GM21529 (cell line): ENCODE measurements around the gene UGGT2.
"Not testable (repeated sequence)": the region's sequence is repeated elsewhere in the genome, so short reads cannot be mapped to it uniquely, and the experiment has no call there.

ENCODE experiments used
- ATAC-seq: cut with Tn5 transposase; IDR thresholded peaks from one replicate; pipeline ENCODE4 v1.9.1; 2021; ENCODE audit not compliant: unreplicated experiment

UGGT2 gene

GRCh38 chr13:95805921-95806320, 247.3 kb downstream of the UGGT2 start:
- no peak for ATAC-seq

- ATAC-seq: no peak
Measured at GRCh38 chr13:95801825-95802224, 251.4 kb downstream of the UGGT2 start.

GRCh38 chr13:95800436-95800835, 252.8 kb downstream of the UGGT2 start:
- no peak for ATAC-seq

GRCh38 chr13:95797016-95797415, 256.2 kb downstream of the UGGT2 start:
- no peak for ATAC-seq

GRCh38 chr13:95793781-95794180, 259.4 kb downstream of the UGGT2 start:
- no peak for ATAC-seq

GRCh38 chr13:95793018-95793555, 260.1 kb downstream of the UGGT2 start:
- no peak for ATAC-seq

DNA sequence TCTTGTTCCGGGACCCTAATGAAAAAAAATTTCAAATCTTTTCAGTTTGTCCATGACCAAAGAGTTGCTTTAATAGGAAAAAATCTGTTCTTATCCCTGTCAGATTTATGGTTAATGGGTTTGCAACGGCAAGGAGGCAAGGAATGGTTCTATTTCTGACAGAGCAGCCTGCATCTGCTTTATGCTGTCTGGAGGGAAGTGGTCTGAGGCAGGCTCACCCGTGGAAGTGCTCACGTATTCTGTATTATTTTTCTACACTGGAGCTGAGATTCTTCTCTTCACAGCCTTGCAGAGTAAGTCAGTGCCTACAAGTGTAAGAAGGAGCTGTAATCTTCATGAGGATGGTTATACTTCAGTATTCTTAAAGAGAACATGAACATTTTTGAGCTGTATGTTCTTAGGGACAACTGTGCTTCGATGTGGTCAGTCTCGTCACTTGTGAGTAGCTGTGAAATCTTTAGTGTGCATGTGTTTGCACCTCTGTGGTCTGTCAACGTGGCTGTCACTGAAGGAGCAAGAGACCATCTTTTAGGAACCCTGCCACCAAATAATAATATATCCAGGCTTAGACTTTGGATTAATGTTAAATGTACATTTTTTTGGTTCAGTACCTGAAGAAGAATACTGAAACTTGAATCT, 262.0 kb downstream of the UGGT2 start:
- ATAC-seq: no peak

GRCh38 chr13:95789315-95789714, 263.9 kb downstream of the UGGT2 start:
- not testable (repeated sequence) for ATAC-seq

- ATAC-seq: no peak
Measured at GRCh38 chr13:95788100-95788463, 265.1 kb downstream of the UGGT2 start.

DNA sequence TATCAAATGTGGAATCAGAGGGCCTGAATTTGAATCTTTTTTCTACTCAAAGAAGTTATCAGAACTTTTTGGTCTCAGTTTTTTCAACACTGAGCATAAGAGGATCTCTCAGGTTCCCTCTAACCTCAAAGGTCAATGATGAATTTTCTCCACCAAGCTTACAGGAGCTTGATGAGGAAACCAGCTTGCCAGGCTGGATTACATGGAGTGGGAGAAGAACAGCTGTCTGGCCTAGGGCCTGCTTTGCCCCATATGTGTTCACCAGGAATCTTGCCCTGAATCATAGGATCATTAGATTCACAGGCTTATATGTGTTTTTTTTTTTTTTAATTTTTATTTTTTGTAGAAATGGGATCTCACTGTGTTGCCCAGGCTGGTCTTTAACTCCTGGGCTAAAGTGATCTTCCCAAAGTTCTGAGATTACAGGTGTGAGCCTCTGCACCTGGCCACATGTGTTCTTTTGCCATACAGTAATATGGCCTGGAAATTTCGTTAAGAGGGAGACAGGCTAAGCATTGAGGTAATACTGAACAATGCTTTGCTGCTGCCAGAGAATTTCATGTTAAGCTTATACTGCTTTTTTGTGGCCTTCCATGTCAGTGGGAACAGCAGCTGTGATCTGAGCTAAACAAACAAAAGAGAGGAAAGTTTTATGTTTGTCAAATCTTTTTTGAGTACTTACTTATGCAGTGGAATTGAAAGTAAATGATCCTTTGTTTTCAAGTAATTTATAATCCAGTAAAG, 265.7 kb downstream of the UGGT2 start:
- ATAC-seq: no peak

- ATAC-seq: no peak
Measured at GRCh38 chr13:95784900-95785290, 268.3 kb downstream of the UGGT2 start.

DNA sequence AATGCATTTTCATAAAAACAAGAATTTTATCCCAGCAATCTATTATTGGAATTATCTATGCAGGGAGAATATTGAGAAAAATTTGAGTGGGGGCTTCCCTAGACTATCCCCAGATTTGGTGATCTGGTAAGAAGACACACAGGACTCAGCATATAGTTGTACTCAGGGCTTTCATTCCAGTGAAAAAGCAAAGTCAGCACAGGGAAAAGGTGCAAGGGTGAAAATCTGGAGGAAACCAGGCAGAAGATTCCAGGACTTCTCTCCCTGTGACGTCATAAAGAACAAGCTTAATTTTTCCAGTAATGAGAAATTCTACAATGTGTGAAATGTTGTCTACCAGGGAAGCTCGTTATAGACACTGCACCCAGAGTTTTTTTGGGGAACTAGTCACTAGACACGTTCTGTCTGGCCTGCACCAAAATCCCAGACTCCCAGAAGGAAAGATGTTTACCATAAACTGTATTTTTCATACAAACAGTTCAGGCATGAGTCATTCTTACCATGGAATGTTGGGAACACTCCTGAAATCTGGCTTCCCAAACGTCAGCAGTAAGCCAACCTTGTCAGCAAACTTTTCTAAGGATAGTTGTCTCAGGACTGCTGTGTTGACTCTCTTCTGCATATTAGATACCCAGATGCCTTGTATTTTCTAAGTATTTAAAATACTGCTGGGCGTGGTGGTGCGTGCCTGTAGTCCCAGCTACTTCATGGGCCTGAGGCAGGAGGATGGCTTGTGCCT, 268.9 kb downstream of the UGGT2 start:
- no peak for ATAC-seq

DNA sequence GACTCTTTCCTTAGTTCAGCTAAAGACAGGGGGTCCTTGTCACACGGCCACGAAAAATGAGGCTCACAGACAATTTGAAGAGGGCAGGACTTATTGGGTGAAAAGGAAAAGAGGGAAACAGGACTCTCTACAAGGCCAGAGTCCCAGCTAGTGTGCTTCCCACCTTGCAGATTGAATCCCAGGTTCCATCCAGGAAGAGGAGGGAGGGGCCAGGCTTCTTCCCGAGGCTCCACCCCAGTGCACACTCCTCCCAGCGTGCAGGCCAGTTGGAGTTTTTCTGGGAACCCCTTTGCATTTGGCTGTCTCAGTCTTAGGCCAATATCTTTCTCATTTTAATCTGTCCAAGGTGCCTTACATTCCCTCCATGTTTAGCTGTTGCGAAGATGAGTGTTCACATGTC, 269.5 kb downstream of the UGGT2 start:
- ATAC-seq: no peak

DNA sequence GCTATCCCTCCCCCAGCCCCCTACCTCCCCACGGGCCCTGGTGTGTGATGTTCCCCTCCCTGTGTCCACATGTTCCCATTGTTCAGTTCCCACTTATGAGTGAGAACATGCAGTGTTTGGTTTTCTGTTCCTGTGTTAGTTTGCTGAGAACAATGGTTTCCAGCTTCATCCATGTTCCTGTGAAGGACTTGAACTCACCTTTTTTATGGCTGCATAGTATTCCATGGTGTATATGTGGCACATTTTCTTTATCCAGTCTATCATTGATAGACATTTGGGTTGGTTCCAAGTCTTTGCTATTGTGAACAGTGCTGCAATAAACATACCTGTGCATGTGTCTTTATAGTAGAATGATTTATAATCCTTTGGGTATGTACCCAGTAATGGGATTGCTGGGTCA, 271.3 kb downstream of the UGGT2 start:
- ATAC-seq: not testable (repeated sequence)

DNA sequence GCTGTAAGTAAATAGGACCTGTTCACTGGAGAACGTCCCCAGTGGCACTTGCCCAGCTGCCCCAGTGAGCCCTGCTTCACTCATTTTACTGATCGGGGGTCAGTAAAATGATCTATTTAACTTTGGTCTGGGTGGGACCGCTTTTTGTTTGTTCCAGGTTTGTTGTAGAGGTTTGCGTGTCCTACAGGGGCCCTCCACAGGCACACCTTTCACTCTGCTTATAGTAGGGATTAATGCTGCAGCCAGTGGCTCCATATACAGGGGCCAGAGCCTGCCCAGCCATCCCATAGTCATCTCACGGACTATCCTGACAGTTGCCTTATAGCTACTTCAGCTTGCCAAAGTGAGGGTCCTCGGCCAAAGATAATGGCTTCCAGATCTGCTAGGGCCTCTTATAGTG, 272.2 kb downstream of the UGGT2 start:
- no peak for ATAC-seq

DNA sequence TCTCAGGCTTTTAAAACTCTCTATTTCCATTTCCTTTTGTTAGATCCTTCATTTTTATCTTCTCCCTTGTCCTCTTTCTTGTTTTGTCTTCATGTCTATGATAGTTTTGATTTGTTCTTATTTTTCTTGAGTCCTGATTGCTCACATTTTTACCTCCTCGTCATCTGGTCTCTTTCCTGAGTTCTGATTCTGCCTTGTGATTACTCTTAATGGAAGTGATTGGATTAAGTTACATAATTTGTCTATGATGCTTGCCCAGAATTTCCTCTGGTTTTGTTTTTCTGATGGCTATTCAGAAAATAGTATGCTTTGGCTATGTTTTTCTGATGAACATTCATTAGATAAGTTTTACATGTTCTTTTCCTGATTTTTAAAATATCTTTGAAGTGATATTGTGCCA, 273.7 kb downstream of the UGGT2 start:
- ATAC-seq: no peak

DNA sequence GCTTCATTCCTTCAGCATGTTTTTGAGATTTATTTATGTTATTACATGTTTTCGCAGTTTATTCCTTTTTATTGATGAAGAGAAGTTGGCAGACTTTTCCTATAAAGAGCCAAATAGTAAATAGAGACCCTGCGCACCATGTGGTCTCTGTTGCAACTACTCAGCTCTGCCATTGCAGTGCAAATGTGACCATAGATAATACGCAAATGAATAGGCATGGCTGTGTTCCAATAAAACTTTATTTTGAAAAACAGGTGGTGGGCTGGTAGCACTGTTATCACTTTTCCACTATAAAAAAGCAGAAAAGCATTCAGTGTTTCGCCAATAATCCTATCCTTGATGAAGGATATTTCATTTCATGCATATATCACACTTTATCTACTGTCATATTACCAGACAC, 281.3 kb downstream of the UGGT2 start:
- ATAC-seq: no peak

DNA sequence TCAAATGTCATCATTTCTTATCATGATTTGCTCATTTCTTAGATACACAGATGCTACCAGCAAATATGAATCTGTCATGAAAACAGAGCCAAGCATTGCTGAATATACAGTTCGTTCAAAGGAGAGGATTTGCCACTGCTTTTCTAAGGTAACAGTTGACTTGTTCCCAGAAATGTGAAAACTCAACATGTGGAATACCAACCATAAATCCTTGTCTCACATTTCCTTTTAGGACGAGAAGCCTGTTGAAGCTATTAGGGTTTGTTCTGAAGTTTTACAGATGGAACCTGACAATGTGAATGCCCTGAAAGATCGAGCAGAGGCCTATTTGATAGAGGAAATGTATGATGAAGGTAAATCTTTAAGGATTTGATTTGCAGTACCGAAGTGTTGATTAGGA, 289.6 kb downstream of the UGGT2 start:
- no peak for ATAC-seq

- ATAC-seq: not testable (repeated sequence)
Measured at GRCh38 chr13:95762626-95763025, 290.6 kb downstream of the UGGT2 start.

DNA sequence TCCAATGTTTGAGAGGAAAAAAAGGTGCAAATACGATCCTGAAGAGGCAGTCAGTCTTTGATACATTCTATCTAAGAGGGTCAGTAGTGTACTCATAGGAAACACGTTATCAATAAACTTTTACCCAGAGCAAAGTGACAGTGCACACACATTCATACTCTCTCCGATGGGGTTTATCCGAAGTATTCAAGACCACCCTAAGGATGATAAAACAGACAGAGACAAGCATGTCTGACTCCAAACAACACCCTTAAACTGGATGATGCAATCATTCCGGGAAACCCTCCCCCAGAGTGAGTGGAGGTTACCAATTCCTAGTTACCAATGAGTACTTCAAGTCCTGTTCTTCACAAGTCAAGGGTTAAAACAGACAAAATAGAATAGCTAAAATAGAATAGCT, 297.1 kb downstream of the UGGT2 start:
- no peak for ATAC-seq

DNA sequence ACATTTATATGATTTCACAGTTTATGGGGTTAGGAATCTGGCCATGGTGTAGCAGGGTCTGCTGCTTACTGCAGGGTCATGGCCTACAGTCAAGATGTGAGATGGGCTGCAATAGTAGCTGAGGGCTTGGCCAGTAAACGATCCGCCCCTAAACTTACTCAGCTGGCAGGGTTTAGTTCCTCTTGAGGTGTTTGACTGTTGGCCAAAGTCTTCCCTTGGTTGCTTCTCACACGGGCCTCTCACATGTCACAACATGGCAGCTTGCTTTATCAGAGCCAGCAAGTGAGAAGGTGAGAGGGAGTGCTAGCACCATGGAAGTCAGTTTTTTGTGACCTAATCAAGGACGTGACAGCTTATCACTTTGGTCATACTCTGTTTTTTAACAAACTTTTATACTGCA, 299.1 kb downstream of the UGGT2 start:
- ATAC-seq: no peak

DNA sequence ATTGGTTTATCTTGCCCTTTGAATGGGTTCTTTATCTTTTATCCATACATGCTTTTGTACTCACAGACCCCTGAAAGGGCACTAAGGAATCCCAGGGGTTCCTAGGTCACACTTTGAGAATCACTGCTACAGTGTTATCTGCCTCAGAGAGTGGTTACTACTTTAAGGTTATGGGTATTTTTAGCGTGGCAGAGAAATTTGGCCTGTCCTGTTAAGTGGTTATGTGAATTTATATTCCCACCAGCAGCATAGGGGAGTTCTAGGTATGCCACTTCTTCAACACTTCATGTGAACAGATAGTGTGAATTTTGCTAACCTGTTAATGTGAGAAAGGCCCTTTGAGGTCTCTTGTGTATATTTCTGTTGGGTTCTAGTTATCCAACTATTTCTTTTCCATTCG, 300.5 kb downstream of the UGGT2 start:
- ATAC-seq: no peak
